DND-41 (cell line): ENCODE results near the gene C13orf42.

Source experiments
- CTCF ChIP-seq: IDR thresholded peaks from 2 replicates; pipeline ENCODE4 v1.5.1; 2012; ENCODE audit warnings: borderline replicate concordance, low read length, moderate library complexity, mild to moderate bottlenecking; ENCODE audit not compliant: poor library complexity, severe bottlenecking; ENCODE audit errors: extremely low read depth
- EZH2 ChIP-seq: IDR thresholded peaks from 3 replicates; pipeline ENCODE4 v1.6.1; 2012; ENCODE audit warnings: borderline replicate concordance, low read depth, mild to moderate bottlenecking, moderate library complexity, low read length, inconsistent platforms; ENCODE audit not compliant: severe bottlenecking

DNA sequence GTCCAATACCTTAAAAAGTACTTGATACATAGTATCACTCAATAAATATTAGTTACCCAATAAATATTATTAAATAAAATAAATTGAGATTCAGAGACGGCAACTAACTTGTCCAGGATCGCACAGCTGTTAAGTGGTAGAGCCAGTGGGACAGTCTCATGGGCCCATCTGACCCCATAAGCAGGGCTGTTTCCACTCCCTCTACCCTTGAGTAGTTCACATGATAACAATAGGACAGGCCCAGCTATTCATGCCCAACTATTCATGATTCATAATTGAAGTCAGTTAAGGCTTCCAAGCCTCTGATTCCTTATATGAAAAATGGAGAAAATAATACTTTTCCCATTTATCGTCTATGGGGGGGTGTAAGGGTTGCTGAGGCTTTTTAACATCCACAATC, 78.2 kb downstream of the C13orf42 start:
- no peak for TF ChIP-seq CTCF
- no peak for TF ChIP-seq EZH2
